DLD1 (cell line): ENCODE measurements around the gene NEDD4L.

Experiments used
- in situ Hi-C: cut with HindIII; loops from 2 replicates; pipeline ENCODE4 v1.10.0; 2017; ENCODE audit warnings: low sequenced_read_pairs

Gene NEDD4L

GRCh38 chr18:58026395-58026794 lies 17.6 kb upstream of the NEDD4L start:
- in situ Hi-C loops: no loop called here

- in situ Hi-C loops: no loop called here
Measured at GRCh38 chr18:58026857-58027256, 17.2 kb upstream of the NEDD4L start.

- in situ Hi-C loops: no loop called here
Measured at GRCh38 chr18:58027341-58027740, 16.7 kb upstream of the NEDD4L start.

- in situ Hi-C loops: no loop called here
Measured at GRCh38 chr18:58028109-58028784, 15.8 kb upstream of the NEDD4L start.

GRCh38 chr18:58032233-58032632 lies 11.8 kb upstream of the NEDD4L start:
- in situ Hi-C loops: no loop called here

- in situ Hi-C loops: no loop called here
Measured at GRCh38 chr18:58033216-58033615, 10.8 kb upstream of the NEDD4L start.

- in situ Hi-C loops: no loop called here
Measured at GRCh38 chr18:58034370-58034769, 9.7 kb upstream of the NEDD4L start.

GRCh38 chr18:58037163-58037562 lies 6.9 kb upstream of the NEDD4L start:
- in situ Hi-C loops: no loop called here

GRCh38 chr18:58038063-58038462 lies 6.0 kb upstream of the NEDD4L start:
- in situ Hi-C loops: no loop called here

GRCh38 chr18:58041633-58042032 lies 2.4 kb upstream of the NEDD4L start:
- in situ Hi-C loops: loop anchor here (10.0 kb wide), 1 partner anchor 63 kb away; no protein-coding TSS in a partner anchor

- in situ Hi-C loops: loop anchor here (10.0 kb wide), 1 partner anchor 62 kb away; no protein-coding TSS in a partner anchor
Measured at GRCh38 chr18:58042826-58043490, 1.1 kb upstream of the NEDD4L start.

GRCh38 chr18:58044370-58045241 lies 580 bp downstream of the NEDD4L start:
- in situ Hi-C loops: loop anchor here (5.0 to 10.0 kb wide), 2 partner anchors 60 to 83 kb away; no protein-coding TSS in a partner anchor

- in situ Hi-C loops: loop anchor here (5.0 to 10.0 kb wide), 2 partner anchors 59 to 82 kb away; no protein-coding TSS in a partner anchor
Measured at GRCh38 chr18:58045242-58046092, 1.4 kb downstream of the NEDD4L start.

GRCh38 chr18:58046093-58046793 lies 2.2 kb downstream of the NEDD4L start:
- in situ Hi-C loops: loop anchor here (5.0 to 10.0 kb wide), 2 partner anchors 59 to 81 kb away; no protein-coding TSS in a partner anchor

GRCh38 chr18:58046794-58047555 lies 2.9 kb downstream of the NEDD4L start:
- in situ Hi-C loops: loop anchor here (5.0 to 10.0 kb wide), 2 partner anchors 58 to 80 kb away; no protein-coding TSS in a partner anchor

GRCh38 chr18:58047556-58047882 lies 3.5 kb downstream of the NEDD4L start:
- in situ Hi-C loops: loop anchor here (5.0 to 10.0 kb wide), 2 partner anchors 57 to 80 kb away; no protein-coding TSS in a partner anchor

GRCh38 chr18:58048081-58048642 lies 4.1 kb downstream of the NEDD4L start:
- in situ Hi-C loops: loop anchor here (5.0 to 10.0 kb wide), 2 partner anchors 57 to 79 kb away; no protein-coding TSS in a partner anchor

GRCh38 chr18:58049000-58049688 lies 5.1 kb downstream of the NEDD4L start:
- in situ Hi-C loops: loop anchor here (5.0 to 10.0 kb wide), 2 partner anchors 56 to 78 kb away; no protein-coding TSS in a partner anchor
